ENCODE measurements around the gene APBA2.

DNA sequence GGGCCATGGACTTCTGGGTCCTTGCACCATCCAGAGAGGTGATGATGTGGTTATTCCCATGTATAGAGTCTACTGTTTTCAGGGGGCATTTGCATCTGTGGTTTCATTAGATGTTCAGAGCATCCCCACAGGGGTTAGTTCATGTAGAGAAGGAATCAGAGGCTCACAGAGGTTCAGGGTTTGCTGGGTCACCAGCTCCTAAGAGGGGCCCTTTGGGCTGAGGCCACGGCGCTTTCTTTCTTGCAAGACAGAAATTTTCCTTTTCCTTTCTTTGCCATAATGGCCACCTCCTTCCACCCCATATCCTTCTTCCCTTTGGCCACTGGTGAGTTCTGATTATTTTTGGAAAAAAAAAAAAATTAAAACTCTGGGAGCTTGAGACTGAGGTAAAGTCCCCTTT is 62.3 kb downstream of the APBA2 start:
- TF ChIP-seq GATA2 (IDR thresholded peaks at IDR 0.05; ENCODE audit: low read depth, low read length) = no peak
- no peak for TF ChIP-seq GATA3 (IDR thresholded peaks at IDR 0.05; ENCODE audit: low read depth, low read length)

All from SH-SY5Y (cell line).